DMS53 (cell line): Measurements from ENCODE around the gene BCL2.

Experiments used
- DNase-seq: peaks from one replicate; lab custom pipeline; 2025; lab: John Stamatoyannopoulos, UW

Gene BCL2

DNA sequence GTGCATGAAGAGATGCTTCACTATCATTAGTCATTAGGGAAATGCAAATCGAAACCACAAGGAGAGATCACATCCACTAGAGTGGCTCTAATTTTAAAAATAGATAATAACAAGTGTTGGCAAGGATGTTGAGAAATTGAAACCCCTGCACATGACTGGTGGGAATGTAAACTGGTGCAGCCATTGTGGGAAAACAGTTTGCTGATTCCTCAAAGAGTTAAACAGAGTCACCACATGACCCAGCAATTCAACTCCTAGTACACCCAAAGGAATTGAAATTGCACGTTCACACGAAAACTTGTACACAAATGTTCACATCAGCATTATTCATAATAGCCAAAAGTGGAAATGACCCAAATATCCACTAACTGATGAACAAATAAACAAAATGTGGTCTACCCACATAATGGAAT, 179.5 kb downstream of the BCL2 start:
- no peak for DNase-seq

- peak; percentile 58 for DNase-seq
Measured at GRCh38 chr18:63138436-63139340, 180.9 kb downstream of the BCL2 start.

- DNase-seq, result peak; percentile 64
Measured at GRCh38 chr18:63137999-63138435, 181.6 kb downstream of the BCL2 start.

GRCh38 chr18:63135101-63135500, 184.5 kb downstream of the BCL2 start:
- DNase-seq, result peak; percentile 21

DNA sequence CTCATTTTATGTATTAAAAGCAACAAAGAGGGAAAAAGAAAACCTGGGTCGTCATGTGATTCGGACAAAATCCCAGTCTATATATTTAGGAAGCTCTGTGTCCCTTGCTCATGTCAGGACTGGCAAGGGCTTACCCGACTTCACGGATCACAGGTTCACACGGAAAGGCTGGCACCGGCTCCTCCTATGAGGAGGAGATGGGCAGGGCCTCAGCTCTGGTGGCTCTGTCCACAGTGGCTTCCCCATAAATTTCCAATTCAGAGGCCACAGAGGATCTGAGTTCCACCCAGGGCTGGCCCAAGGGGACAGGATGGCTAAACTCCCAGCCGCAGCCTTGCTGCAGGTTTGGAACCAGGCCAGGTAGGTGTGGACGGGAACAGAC, 186.8 kb downstream of the BCL2 start:
- DNase-seq, result peak; percentile 85

DNA sequence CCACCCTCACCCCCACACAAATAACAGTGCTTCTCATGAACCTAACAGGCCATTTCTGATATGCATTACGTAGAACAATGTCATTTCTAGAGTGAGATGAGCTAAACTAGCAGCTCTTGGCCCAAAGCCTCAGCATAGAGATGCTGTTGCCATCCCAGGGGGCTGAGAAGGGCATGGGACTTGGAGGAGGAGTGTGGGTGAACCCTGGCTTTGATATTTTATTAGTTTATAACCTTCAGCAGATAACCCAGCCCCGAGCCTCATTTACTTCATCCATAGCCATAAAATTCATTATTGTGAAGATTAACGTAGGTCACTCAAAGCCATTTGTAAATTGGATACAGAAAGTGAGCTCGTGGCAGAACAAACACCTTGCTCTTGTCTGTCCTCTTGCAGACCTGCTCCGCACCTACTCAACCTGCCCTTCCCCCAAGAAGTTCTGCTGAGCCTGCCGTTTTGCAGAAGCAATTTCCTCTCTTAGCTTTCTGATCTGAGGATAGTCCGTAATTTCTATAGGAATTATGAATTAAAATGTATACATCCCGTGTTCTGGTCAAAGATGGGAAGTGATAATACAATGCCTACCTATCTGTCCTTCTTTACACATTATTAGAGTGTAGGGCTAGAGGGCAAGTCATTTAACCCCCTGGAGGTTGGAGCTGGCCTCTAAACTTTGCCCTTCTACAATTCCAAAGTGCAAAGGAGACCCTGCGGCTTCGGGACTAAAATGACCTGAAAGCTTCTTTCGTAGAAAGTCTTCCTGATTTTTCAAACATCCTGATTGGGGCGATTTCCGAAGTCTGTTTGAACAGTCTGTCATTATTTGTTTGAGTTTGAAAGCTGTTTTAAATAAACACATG, 187.4 kb downstream of the BCL2 start:
- DNase-seq, result peak; percentile 26

- DNase-seq, result peak; percentile 64
Measured at GRCh38 chr18:63131106-63131958, 188.2 kb downstream of the BCL2 start.

DNA sequence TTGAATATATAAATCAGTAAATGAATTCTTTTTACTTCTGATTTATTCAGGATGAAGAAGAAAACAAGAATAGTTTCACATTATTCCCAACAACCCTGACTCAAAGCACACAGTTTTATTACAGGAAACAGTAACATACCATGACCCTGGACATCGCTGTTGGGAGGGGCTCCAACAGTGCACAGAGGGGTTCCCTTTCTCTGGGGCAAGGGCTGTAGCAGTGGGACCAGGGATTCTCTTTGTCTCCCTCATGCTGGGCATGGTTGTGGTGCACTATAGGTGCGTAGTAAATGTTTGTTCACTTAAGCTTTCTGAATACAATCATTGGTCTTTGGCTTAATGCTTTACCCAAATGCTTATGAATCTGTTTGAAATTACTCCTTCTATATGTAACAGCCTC, 189.4 kb downstream of the BCL2 start:
- no peak for DNase-seq

DNA sequence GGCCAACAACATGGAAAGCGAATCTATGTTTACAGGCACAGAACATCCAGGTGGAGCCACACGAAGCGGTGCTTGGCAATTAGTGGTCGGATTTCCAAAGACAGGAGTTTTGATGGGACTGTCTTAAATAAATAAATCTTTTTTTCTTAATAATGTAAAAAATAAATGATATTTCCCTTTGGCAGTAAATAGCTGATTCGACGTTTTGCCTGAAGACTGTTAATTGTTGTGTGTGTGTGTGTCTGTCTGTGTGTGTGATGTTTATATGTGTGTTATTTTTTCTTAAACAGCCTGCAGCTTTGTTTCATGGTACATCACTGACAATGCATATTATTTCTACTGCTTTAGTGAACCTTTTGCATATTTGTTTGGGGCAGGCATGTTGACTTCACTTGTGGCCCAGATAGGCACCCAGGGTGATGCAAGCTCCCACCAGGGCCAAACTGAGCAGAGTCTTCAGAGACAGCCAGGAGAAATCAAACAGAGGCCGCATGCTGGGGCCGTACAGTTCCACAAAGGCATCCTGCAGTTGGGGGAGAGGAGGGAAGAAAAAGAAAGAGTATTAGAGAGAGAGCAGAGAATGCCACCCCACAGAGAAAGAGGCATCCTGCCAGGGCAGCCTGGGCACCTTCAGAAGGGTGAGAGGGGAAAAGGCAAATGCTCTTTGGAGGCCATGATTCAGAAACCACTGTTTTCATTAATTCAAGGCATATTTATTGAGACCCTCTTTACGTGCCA, 191.2 kb downstream of the BCL2 start:
- no peak for DNase-seq

GRCh38 chr18:63126134-63127069, 193.2 kb downstream of the BCL2 start:
- DNase-seq, result no peak

DNA sequence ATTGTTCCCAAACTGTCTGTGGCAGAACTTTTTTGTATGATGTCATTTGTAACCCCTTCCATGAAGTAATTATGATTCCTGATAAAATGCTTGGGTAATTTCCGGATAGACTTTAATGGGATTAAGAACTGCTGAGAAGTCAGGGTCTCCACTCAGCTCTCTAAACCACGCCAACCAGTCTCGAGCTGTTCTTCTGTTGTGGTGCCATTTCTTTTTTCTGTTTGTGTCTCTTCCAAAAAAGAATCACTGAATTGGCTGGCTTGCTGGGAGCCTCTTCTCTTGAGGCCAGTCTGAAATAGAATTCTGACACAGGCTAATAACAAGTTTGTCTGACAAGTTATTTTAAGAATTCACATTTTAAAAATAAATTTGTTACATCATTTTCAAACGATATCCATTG, 198.9 kb downstream of the BCL2 start:
- DNase-seq, result no peak

DNA sequence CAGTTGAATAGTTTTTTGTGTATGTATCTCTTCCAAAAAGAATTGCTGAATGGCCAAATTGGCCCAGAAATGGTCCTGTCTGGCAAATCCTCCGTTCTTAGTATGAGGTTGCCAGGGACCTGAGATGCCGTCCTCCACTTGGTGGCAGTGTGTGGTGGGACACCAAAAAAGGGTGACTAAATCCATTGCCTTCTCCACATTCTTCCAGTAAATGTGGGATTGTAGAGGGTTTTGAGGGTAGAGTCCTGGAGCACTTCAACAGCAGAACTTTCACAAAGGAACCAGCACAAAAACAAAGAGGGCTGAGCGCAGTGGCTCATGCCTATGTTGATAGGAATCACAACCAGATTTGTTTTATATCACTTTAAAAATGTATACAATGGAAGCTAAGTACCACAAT, 199.9 kb downstream of the BCL2 start:
- DNase-seq, result peak; percentile 85

- no peak for DNase-seq
Measured at GRCh38 chr18:63113899-63114565, 205.5 kb downstream of the BCL2 start.

GRCh38 chr18:63112706-63113105, 206.9 kb downstream of the BCL2 start:
- no peak for DNase-seq

DNA sequence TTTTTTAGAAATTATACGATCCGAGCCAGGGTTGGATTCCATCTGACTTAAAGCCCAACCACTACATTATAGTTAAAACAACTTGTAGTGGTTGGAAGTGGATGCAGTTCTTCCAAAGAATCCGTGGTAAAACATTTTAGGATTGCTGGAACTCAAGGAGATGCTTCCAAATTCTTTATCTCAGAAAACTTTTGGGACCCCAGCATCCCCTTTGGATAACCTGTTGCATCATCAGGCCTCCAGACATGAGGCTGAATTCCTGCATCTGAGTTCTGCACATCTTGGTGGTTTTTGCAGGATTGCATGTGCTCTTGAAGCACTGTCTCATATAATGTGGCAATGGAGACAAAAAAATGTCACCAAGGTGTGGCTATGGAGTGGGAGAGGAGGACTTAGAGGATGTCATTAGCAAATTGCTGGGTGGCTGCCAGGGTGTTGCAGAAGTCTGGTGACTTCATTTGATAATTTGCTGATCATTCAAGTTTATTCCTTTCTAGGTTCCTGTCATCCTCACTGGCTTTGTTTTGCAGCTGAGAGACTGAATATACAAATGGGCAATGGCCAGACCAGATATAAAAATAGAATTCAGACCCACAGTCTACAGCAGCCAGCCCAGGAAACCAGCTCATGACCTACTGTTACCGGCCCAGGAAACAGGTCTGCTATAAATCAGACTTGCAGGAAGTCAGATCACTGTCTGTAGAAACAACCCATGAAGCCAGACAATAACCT, 207.7 kb downstream of the BCL2 start:
- DNase-seq, result peak; percentile 50

- DNase-seq, result no peak
Measured at GRCh38 chr18:63109802-63110201, 209.8 kb downstream of the BCL2 start.

- DNase-seq, result no peak
Measured at GRCh38 chr18:63109022-63109421, 210.5 kb downstream of the BCL2 start.

- no peak for DNase-seq
Measured at GRCh38 chr18:63107931-63108330, 211.6 kb downstream of the BCL2 start.
